AML-193 (cell line): ENCODE data around the gene USP27X.
A peak's percentile ranks its signal among the peaks of the same experiment; 100 is the strongest.

Source experiments
- DNase-seq, 2 experiments: peaks; one replicate each; lab custom pipeline; 2025; lab: John Stamatoyannopoulos, UW

USP27X gene

GRCh38 chrX:49884290-49884862 is 5.1 kb downstream of the USP27X start:
- DNase-seq: peak; percentile 58

- DNase-seq: no peak
Measured at GRCh38 chrX:49892542-49892941, 13.3 kb downstream of the USP27X start.

GRCh38 chrX:49896951-49897350 is 17.7 kb downstream of the USP27X start:
- no peak for DNase-seq

- DNase-seq: no peak
Measured at GRCh38 chrX:49901048-49901447, 21.8 kb downstream of the USP27X start.

GRCh38 chrX:49910344-49910743 is 31.1 kb downstream of the USP27X start:
- no peak for DNase-seq

GRCh38 chrX:49912086-49912485 is 32.8 kb downstream of the USP27X start:
- DNase-seq: no peak

GRCh38 chrX:49912861-49913260 is 33.6 kb downstream of the USP27X start:
- no peak for DNase-seq

GRCh38 chrX:49915361-49916222 is 36.3 kb downstream of the USP27X start:
- DNase-seq: peak; percentile 26 to 50

GRCh38 chrX:49919617-49920016 is 40.3 kb downstream of the USP27X start:
- DNase-seq: no peak

GRCh38 chrX:49921109-49921508 is 41.8 kb downstream of the USP27X start:
- no peak for DNase-seq

GRCh38 chrX:49922291-49923241 is 43.3 kb downstream of the USP27X start, which contains the start of gene CLCN5:
Gene CLCN5, plus strand, starts transcription at chrX:49922596. Its CDS starts 2,703 bp downstream, at chrX:49925299.
- peak; percentile 77 to 83 for DNase-seq

GRCh38 chrX:49925176-49925575 is 45.9 kb downstream of the USP27X start:
- no peak for DNase-seq

- DNase-seq: no peak
Measured at GRCh38 chrX:49930039-49930438, 50.8 kb downstream of the USP27X start.
